GM12875 (cell line): ENCODE data around the gene TRIO.

ENCODE experiments used
- H3K4me3 ChIP-seq: one replicate; pipeline ENCODE4 v1.5.1; 2011; ENCODE audit warnings: low read depth, low read length, control low read depth
- CTCF ChIP-seq: IDR thresholded peaks from 2 replicates; pipeline ENCODE4 v1.5.1; 2011; ENCODE audit warnings: low read depth, mild to moderate bottlenecking, control low read depth, inconsistent platforms, low read length, moderate library complexity, borderline replicate concordance; ENCODE audit not compliant: insufficient read depth

The TRIO gene

GRCh38 chr5:14243766-14244165 is 100.6 kb downstream of the TRIO start:
- H3K4me3 ChIP-seq = no peak overlapping the region
- TF ChIP-seq CTCF = no peak

- TF ChIP-seq CTCF = no peak
- no peak overlapping the region for H3K4me3 ChIP-seq
These were observed 101.6 kb downstream of the TRIO start for GRCh38 chr5:14244721-14245120.

GRCh38 chr5:14245132-14245925 is 102.2 kb downstream of the TRIO start:
- H3K4me3 ChIP-seq = no peak overlapping the region
- no peak for TF ChIP-seq CTCF

- no peak for TF ChIP-seq CTCF
- no peak overlapping the region for H3K4me3 ChIP-seq
These were observed 103.4 kb downstream of the TRIO start for GRCh38 chr5:14246350-14247053.

- no peak for TF ChIP-seq CTCF
- no peak overlapping the region for H3K4me3 ChIP-seq
These were observed 103.9 kb downstream of the TRIO start for GRCh38 chr5:14247054-14247386.

GRCh38 chr5:14249258-14250082 is 106.3 kb downstream of the TRIO start:
- TF ChIP-seq CTCF = no peak
- no peak overlapping the region for H3K4me3 ChIP-seq
